Caco-2 (cell line): ENCODE data around the gene GIMAP5. TPM values are rescaled to one million over a fixed set of nuclear protein-coding genes. Genes with fewer than 3 reads are reported as not detected.

ENCODE experiments used
- BruUV-seq: library from RNA; stranded (reverse); fragments of 400-500 nt; replicated peaks from 2 replicates; lab custom pipeline; 2021; lab: Mats Ljungman, UMichigan
- CTCF ChIA-PET: fragments of 300-600 bp; sonication (Branson Sonifier 250); formaldehyde crosslinking; loops from one replicate; lab custom pipeline; 2022; ENCODE audit warnings: antibody characterized with exemption; lab: Charles Lee
- POLR2A ChIA-PET: fragments of 300-600 bp; sonication (Branson Sonifier 250); formaldehyde crosslinking; loops from one replicate; lab custom pipeline; 2022; ENCODE audit warnings: antibody characterized with exemption; lab: Charles Lee
- DNase-seq, 2 experiments: peaks; one replicate each; pipeline versions ENCODE4 v3.0.0 to v3.0.0-alpha.2; 2020 to 2022
- H3K27me3 ChIP-seq: replicated peaks from 2 replicates; pipeline ENCODE4 v1.6.0; 2011; ENCODE audit warnings: low read length; ENCODE audit not compliant: control insufficient read depth, insufficient read depth
- H3K36me3 ChIP-seq: 2 replicates; pipeline ENCODE4 v1.5.1; 2011; ENCODE audit warnings: low read length; ENCODE audit not compliant: control insufficient read depth, insufficient read depth
- H3K4me1 ChIP-seq: fragments of 250-450 bp; sonication (Bioruptor Pico); 2 replicates; pipeline ENCODE4 v1.5.1; 2020; ENCODE audit warnings: mild to moderate bottlenecking
- H3K4me3 ChIP-seq: 2 replicates; pipeline ENCODE4 v1.5.1; 2011; ENCODE audit warnings: low read depth, mild to moderate bottlenecking, control low read depth, low read length
- H3K9me3 ChIP-seq: fragments of 250-450 bp; sonication (Bioruptor Pico); 2 replicates; pipeline ENCODE4 v1.5.1; 2020; ENCODE audit warnings: mild to moderate bottlenecking, moderate library complexity
- H3K27ac Mint-ChIP-seq: one replicate; pipeline ENCODE4 v1.8.0; 2022; ENCODE audit warnings: mixed read lengths; ENCODE audit not compliant: unreplicated experiment
- H3K27me3 Mint-ChIP-seq: one replicate; pipeline ENCODE4 v1.8.0; 2022; ENCODE audit warnings: mixed read lengths; ENCODE audit not compliant: insufficient read depth, unreplicated experiment
- H3K36me3 Mint-ChIP-seq: one replicate; pipeline ENCODE4 v1.8.0; 2022; ENCODE audit warnings: mild to moderate bottlenecking, mixed read lengths; ENCODE audit not compliant: insufficient read depth, unreplicated experiment
- H3K4me1 Mint-ChIP-seq: one replicate; pipeline ENCODE4 v1.8.0; 2022; ENCODE audit warnings: low read depth, mixed read lengths; ENCODE audit not compliant: unreplicated experiment
- H3K4me3 Mint-ChIP-seq: one replicate; pipeline ENCODE4 v1.8.0; 2022; ENCODE audit warnings: mild to moderate bottlenecking, moderate library complexity, mixed read lengths; ENCODE audit not compliant: unreplicated experiment
- H3K9me3 Mint-ChIP-seq: one replicate; pipeline ENCODE4 v1.8.0; 2022; ENCODE audit warnings: mixed read lengths; ENCODE audit not compliant: unreplicated experiment
- intact Hi-C: fragments of 100-400 bp; cut with micrococcal nuclease; formaldehyde crosslinking; loops from one replicate; pipeline ENCODE4 v1.10.0; 2022; ENCODE audit not compliant: unreplicated experiment
- total RNA-seq: library from RNA; stranded (reverse); gene quantifications from 2 replicates; pipeline ENCODE4 v1.2.3, GENCODE V29; 2022
- TF ChIP-seq, protein P1 (sequence below), 2 experiments: fragments of 200-600 bp in 1 of 2; IDR thresholded peaks; 1 replicate in 1 of 2; 2 replicates in 1 of 2; pipeline versions ENCODE4 v1.5.1 to v1.8.0; 2011 to 2022; ENCODE audit warnings: antibody characterized with exemption in 1 of 2, control low read depth in 1 of 2, inconsistent platforms in 1 of 2, low read depth in 1 of 2, low read length in 1 of 2, mild to moderate bottlenecking in 1 of 2, moderate library complexity in 1 of 2; ENCODE audit not compliant: insufficient read depth in 1 of 2, severe bottlenecking in 1 of 2, unreplicated experiment in 1 of 2

The GIMAP5 gene
- total RNA-seq, 1 experiment from 2014 or later: not detected

DNA sequence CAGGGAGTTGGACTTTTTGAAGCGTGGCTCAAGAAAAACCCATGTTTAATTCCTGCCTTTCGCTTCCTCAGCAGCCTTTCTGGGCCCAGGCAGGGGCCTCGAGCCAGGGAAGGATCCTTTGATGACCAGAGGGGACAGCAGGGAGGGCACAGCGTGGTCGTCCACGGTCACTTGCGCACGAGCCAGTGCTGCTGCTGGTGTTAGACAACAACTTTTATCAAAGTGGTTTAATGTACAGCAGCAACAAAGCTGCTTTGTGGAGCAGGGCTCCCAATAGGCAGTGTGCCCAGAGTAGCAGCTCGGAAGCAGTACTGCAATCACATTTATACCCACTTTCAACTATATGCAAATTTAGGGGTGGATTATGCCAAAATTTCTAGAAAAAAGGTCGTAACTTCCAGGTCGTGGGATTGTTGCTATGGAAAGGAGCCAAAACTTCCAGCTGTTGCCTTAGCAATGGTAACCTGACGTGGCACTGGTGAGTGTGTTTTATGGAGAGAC lies 14.7 kb upstream of the GIMAP5 start:
- Mint-ChIP-seq H3K4me3 (no peak overlapping the region), H3K27ac (no peak overlapping the region), H3K9me3 (peaks cover 14% of the 10 kb centered on the region), H3K27me3 (peaks cover 10% of the 10 kb centered on the region), H3K36me3 (no peaks in the 10 kb centered on the region), H3K4me1 (peaks cover 2% of the 10 kb centered on the region)
- no TSS peak for BruUV-seq
- H3K9me3 ChIP-seq: no peaks in the 10 kb centered on the region
- ChIA-PET POLR2A (no interaction called here), CTCF (no interaction called here)
- H3K4me3 ChIP-seq: no peak overlapping the region
- H3K36me3 ChIP-seq: no peaks in the 10 kb centered on the region
- no peak for DNase-seq
- intact Hi-C loops: no loop called here
- TF ChIP-seq, protein P1, sequence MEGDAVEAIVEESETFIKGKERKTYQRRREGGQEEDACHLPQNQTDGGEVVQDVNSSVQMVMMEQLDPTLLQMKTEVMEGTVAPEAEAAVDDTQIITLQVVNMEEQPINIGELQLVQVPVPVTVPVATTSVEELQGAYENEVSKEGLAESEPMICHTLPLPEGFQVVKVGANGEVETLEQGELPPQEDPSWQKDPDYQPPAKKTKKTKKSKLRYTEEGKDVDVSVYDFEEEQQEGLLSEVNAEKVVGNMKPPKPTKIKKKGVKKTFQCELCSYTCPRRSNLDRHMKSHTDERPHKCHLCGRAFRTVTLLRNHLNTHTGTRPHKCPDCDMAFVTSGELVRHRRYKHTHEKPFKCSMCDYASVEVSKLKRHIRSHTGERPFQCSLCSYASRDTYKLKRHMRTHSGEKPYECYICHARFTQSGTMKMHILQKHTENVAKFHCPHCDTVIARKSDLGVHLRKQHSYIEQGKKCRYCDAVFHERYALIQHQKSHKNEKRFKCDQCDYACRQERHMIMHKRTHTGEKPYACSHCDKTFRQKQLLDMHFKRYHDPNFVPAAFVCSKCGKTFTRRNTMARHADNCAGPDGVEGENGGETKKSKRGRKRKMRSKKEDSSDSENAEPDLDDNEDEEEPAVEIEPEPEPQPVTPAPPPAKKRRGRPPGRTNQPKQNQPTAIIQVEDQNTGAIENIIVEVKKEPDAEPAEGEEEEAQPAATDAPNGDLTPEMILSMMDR (IDR thresholded peaks at IDR 0.05; ENCODE audit: insufficient read depth in 1 of 2, low read depth in 1 of 2, low read length in 1 of 2, severe bottlenecking in 1 of 2, unreplicated experiment in 1 of 2): no peak
- H3K27me3 ChIP-seq: no peaks in the 10 kb centered on the region
- H3K4me1 ChIP-seq: 0 out of 2 replicates have a peak, but pooled peaks cover 3% of the 10 kb centered on the region

DNA sequence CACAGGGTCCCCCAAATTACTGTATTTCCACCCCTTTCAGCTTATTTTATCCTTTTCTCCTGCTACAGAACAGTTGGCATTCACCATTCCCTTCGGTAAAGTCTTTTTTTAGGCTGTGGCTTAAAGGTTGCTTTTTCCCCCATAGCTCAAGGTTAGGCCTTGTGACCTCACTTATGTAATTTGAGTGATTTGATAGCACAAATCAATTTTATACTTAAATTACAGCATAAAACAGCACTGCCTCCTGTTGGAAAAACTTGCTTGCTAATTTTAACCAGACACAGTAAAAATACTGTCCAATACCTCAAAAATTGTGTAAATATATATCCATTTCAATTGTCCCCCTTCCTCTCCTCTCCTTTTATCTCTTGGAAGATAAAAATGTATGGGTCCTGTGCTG lies 13.8 kb upstream of the GIMAP5 start:
- TF ChIP-seq, protein P1 (IDR thresholded peaks at IDR 0.05; ENCODE audit: insufficient read depth in 1 of 2, low read depth in 1 of 2, low read length in 1 of 2, severe bottlenecking in 1 of 2, unreplicated experiment in 1 of 2): no peak
- BruUV-seq: no TSS peak
- no peaks in the 10 kb centered on the region for H3K36me3 ChIP-seq
- Mint-ChIP-seq H3K36me3 (no peaks in the 10 kb centered on the region), H3K4me1 (peaks cover 7% of the 10 kb centered on the region), H3K4me3 (no peak overlapping the region), H3K27me3 (peaks cover 6% of the 10 kb centered on the region), H3K9me3 (peaks cover 24% of the 10 kb centered on the region), H3K27ac (no peak overlapping the region)
- intact Hi-C loops: no loop called here
- H3K4me1 ChIP-seq: 0 out of 2 replicates have a peak, but pooled peaks cover 5% of the 10 kb centered on the region
- no peak overlapping the region for H3K4me3 ChIP-seq
- peaks cover 3% of the 10 kb centered on the region; the same call in 1 of the 2 replicates for H3K9me3 ChIP-seq
- no peaks in the 10 kb centered on the region for H3K27me3 ChIP-seq
- POLR2A ChIA-PET: no interaction called here
- CTCF ChIA-PET: no interaction called here
- no peak for DNase-seq

DNA sequence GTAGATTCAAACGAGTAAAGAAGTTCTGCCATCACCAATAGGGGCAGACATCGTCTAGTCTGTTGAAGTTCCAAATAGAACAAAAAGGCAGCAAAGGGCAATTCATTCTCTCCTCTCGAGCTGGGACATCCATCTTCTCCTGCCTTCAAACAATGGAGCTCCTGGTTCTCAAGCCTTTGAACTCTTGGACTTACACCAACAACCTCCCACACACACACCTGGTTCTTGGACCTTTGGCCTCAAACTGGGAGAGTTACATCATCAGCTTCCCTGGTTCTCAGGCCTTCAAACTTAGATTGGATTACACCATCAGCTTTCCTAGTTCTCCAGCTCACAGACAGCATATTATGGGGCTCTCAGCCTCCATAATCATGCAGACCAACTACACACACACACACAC lies 9.8 kb upstream of the GIMAP5 start:
- CTCF ChIA-PET: interaction anchor here (0.6 kb wide), 3 partner anchors 27 to 322 kb away, joined by 3 to 5 read pairs (median 5); a partner anchor contains a TSS
- intact Hi-C loops: no loop called here
- Mint-ChIP-seq H3K9me3 (peaks cover 30% of the 10 kb centered on the region), H3K27ac (no peak overlapping the region), H3K27me3 (peaks cover 6% of the 10 kb centered on the region), H3K36me3 (no peaks in the 10 kb centered on the region), H3K4me3 (no peak overlapping the region), H3K4me1 (peaks cover 7% of the 10 kb centered on the region)
- H3K4me3 ChIP-seq: no peak overlapping the region
- H3K9me3 ChIP-seq: peaks cover 7% of the 10 kb centered on the region; the same call in 1 of the 2 replicates
- no peaks in the 10 kb centered on the region for H3K36me3 ChIP-seq
- POLR2A ChIA-PET: no interaction called here
- no peaks in the 10 kb centered on the region for H3K27me3 ChIP-seq
- TF ChIP-seq, protein P1 (IDR thresholded peaks at IDR 0.05; ENCODE audit: insufficient read depth in 1 of 2, low read depth in 1 of 2, low read length in 1 of 2, severe bottlenecking in 1 of 2, unreplicated experiment in 1 of 2): peak in 1 of 2 experiments; percentile 2
- DNase-seq: peak; percentile 66 to 76
- 0 out of 2 replicates have a peak, but pooled peaks cover 5% of the 10 kb centered on the region for H3K4me1 ChIP-seq
- no TSS peak for BruUV-seq
